HG03571 (cell line): Measurements from ENCODE around the gene SLC5A10.

Source experiments
- ATAC-seq: cut with Tn5 transposase; IDR thresholded peaks from one replicate; pipeline ENCODE4 v1.9.1; 2021; ENCODE audit not compliant: unreplicated experiment

Gene SLC5A10

GRCh38 chr17:19001907-19002590, 50.1 kb downstream of the SLC5A10 start:
- no peak for ATAC-seq

- no peak for ATAC-seq
Measured at GRCh38 chr17:19002805-19003542, 51.0 kb downstream of the SLC5A10 start.

GRCh38 chr17:19003543-19004420, 51.8 kb downstream of the SLC5A10 start:
- no peak for ATAC-seq

- ATAC-seq, result no peak
Measured at GRCh38 chr17:19004421-19005136, 52.6 kb downstream of the SLC5A10 start, which contains the start of gene FAM83G. TSS of gene FAM83G (minus strand) at chr17:19004764. CDS start at chr17:19004041, 723 bp downstream.

GRCh38 chr17:19005137-19005773, 53.3 kb downstream of the SLC5A10 start:
- no peak for ATAC-seq

GRCh38 chr17:19005789-19006430, 53.9 kb downstream of the SLC5A10 start:
- no peak for ATAC-seq

GRCh38 chr17:19006698-19007097, 54.7 kb downstream of the SLC5A10 start:
- ATAC-seq, result no peak

GRCh38 chr17:19009970-19010369, 58.0 kb downstream of the SLC5A10 start:
- ATAC-seq, result no peak

- ATAC-seq, result no peak
Measured at GRCh38 chr17:19010729-19011505, 59.0 kb downstream of the SLC5A10 start.

GRCh38 chr17:19011581-19011980, 59.6 kb downstream of the SLC5A10 start:
- no peak for ATAC-seq

GRCh38 chr17:19012171-19013080, 60.5 kb downstream of the SLC5A10 start:
- no peak for ATAC-seq

- ATAC-seq, result no peak
Measured at GRCh38 chr17:19013226-19013625, 61.3 kb downstream of the SLC5A10 start.

GRCh38 chr17:19013806-19014627, 62.1 kb downstream of the SLC5A10 start:
- no peak for ATAC-seq

- ATAC-seq, result no peak
Measured at GRCh38 chr17:19014628-19015215, 62.8 kb downstream of the SLC5A10 start.

GRCh38 chr17:19015428-19015827, 63.5 kb downstream of the SLC5A10 start:
- ATAC-seq, result no peak

- ATAC-seq, result no peak
Measured at GRCh38 chr17:19016297-19016696, 64.3 kb downstream of the SLC5A10 start.

GRCh38 chr17:19016881-19017280, 64.9 kb downstream of the SLC5A10 start:
- no peak for ATAC-seq
